K562 (cell line): ENCODE results near the gene DIAPH1. TPM values are rescaled to one million over a fixed set of nuclear protein-coding genes. Genes with fewer than 3 reads are reported as not detected.

ENCODE experiments used
- ARID1B ChIP-seq: fragments of 450-650 bp; IDR thresholded peaks from 2 replicates; pipeline ENCODE4 v1.6.1; 2016; ENCODE audit warnings: antibody characterized with exemption, mild to moderate bottlenecking, inconsistent platforms
- CBFB ChIP-seq: sonication (generic); formaldehyde crosslinking; IDR thresholded peaks from 2 replicates; pipeline ENCODE4 v1.4.0; 2020; ENCODE audit warnings: mild to moderate bottlenecking, missing genetic modification reagents
- CBX3 ChIP-seq, 2 experiments: IDR thresholded peaks; 1 replicate in 1 of 2; 2 replicates in 1 of 2; pipeline ENCODE4 v1.6.1; 2012; ENCODE audit warnings: inconsistent platforms in 2 of 2, low read length in 2 of 2, borderline replicate concordance in 1 of 2, control low read depth in 1 of 2
- DMBX1 ChIP-seq: fragments of 250-450 bp; sonication (Bioruptor Pico); IDR thresholded peaks from 2 replicates; pipeline ENCODE4 v1.8.0; 2022; ENCODE audit warnings: inconsistent platforms, mild to moderate bottlenecking, moderate library complexity, borderline replicate concordance
- DPF2 ChIP-seq: fragments of 450-650 bp; IDR thresholded peaks from 2 replicates; pipeline ENCODE4 v1.6.1; 2016
- ESRRA ChIP-seq: fragments of 450-650 bp; IDR thresholded peaks from 2 replicates; pipeline ENCODE4 v1.6.1; 2014; ENCODE audit warnings: low read depth, mild to moderate bottlenecking, moderate library complexity, borderline replicate concordance
- FOS ChIP-seq: IDR thresholded peaks from 3 replicates; pipeline ENCODE4 v1.6.1; 2011; ENCODE audit not compliant: insufficient read length; ENCODE audit errors: extremely low read depth
- JUNB ChIP-seq: fragments of 450-650 bp; formaldehyde crosslinking; conservative IDR thresholded peaks from 2 replicates; pipeline ENCODE4 v1.4.0; 2020; ENCODE audit warnings: mild to moderate bottlenecking
- LCOR ChIP-seq: sonication (generic); formaldehyde crosslinking; IDR thresholded peaks from 2 replicates; pipeline ENCODE4 v1.8.0; 2022; ENCODE audit warnings: mild to moderate bottlenecking, missing genetic modification reagents
- SMARCE1 ChIP-seq: fragments of 450-650 bp; IDR thresholded peaks from 2 replicates; pipeline ENCODE4 v1.7.1; 2016; ENCODE audit warnings: mild to moderate bottlenecking
- SRSF7 ChIP-seq: fragments of 200-400 bp; formaldehyde crosslinking; optimal IDR thresholded peaks from 2 replicates; pipeline ENCODE3; 2017; ENCODE audit warnings: mild to moderate bottlenecking, low read depth, low read length
- STAT5A ChIP-seq: IDR thresholded peaks from 2 replicates; pipeline ENCODE4 v1.6.1; 2012; ENCODE audit warnings: low read length, inconsistent platforms, borderline replicate concordance
- U2AF1 ChIP-seq: fragments of 200-400 bp; formaldehyde crosslinking; optimal IDR thresholded peaks from 2 replicates; pipeline ENCODE3; 2017; ENCODE audit warnings: mild to moderate bottlenecking, low read depth, low read length, moderate library complexity
- ZBTB7A ChIP-seq: IDR thresholded peaks from 2 replicates; pipeline ENCODE4 v1.6.1; 2011; ENCODE audit warnings: low read depth, mild to moderate bottlenecking, low read length, moderate library complexity, borderline replicate concordance; ENCODE audit not compliant: control insufficient read depth
- ZFPM2 ChIP-seq: fragments of 250-450 bp; sonication (Bioruptor Pico); IDR thresholded peaks from 2 replicates; pipeline ENCODE4 v1.5.1; 2022; ENCODE audit warnings: mild to moderate bottlenecking
- ZNF197 ChIP-seq: fragments of 200-800 bp; sonication (Bioruptor generic); IDR thresholded peaks from 2 replicates; pipeline ENCODE4 v1.6.1; 2016; ENCODE audit warnings: low read depth, missing genetic modification characterization, missing compliant biosample characterization
- polyA plus RNA-seq, 8 experiments: library from polyadenylated mRNA; depleted of rRNA in 4 of 8; stranded (reverse) in 5 of 8; unstranded in 3 of 8; fragments of >200 nt; fragmentation: Nextera tagmentation in 2 of 8; fragmentation: Illumina TruSeq in 1 of 8; extraction: Ambion mirVana in 2 of 8; extraction: Trizol in 1 of 8; gene quantifications; 2 replicates each; pipeline versions ENCODE4 v1.2.1 to v1.2.3, GENCODE V29; 2011 to 2014; ENCODE audit warnings: inconsistent platforms in 1 of 8, missing spikeins in 1 of 8
- total RNA-seq, 7 experiments: library from RNA; depleted of rRNA in 6 of 7; stranded (reverse); fragments of >200 nt in 6 of 7; fragmentation: Illumina TruSeq in 2 of 7; extraction: Trizol in 2 of 7; gene quantifications; 2 replicates each; pipeline versions ENCODE4 v1.2.1 to v1.2.3, GENCODE V29; 2011 to 2021; ENCODE audit warnings: low replicate concordance in 1 of 7
- TF ChIP-seq, protein P1 (sequence below): sonication (generic); formaldehyde crosslinking; IDR thresholded peaks from 2 replicates; pipeline ENCODE4 v1.4.0; 2020; ENCODE audit warnings: mild to moderate bottlenecking, missing genetic modification reagents
- TF ChIP-seq, protein P2 (sequence below): sonication (generic); formaldehyde crosslinking; IDR thresholded peaks from 2 replicates; pipeline ENCODE4 v1.8.1; 2023; ENCODE audit warnings: mild to moderate bottlenecking, missing genetic modification reagents, moderate library complexity
- TF ChIP-seq, protein P3 (sequence below), 2 experiments: fragments of 450-650 bp in 1 of 2; sonication (generic) in 1 of 2; formaldehyde crosslinking in 1 of 2; IDR thresholded peaks in 1 of 2; conservative IDR thresholded peaks in 1 of 2; 2 replicates each; pipeline versions ENCODE4 v1.6.1 to v1.8.1; 2016 to 2023; ENCODE audit warnings: mild to moderate bottlenecking in 2 of 2, moderate library complexity in 2 of 2, inconsistent platforms in 1 of 2, missing genetic modification reagents in 1 of 2
- TF ChIP-seq, protein P4 (sequence below): sonication (generic); formaldehyde crosslinking; IDR thresholded peaks from 2 replicates; pipeline ENCODE4 v1.8.1; 2022; ENCODE audit warnings: missing genetic modification reagents

Gene DIAPH1
- total and polyA plus RNA-seq, 9 of the 15 experiments (the other 6 are each of a cell fraction or from before 2014, with no cell fraction given): 60.8 to 328 (median 97.8) TPM

DNA sequence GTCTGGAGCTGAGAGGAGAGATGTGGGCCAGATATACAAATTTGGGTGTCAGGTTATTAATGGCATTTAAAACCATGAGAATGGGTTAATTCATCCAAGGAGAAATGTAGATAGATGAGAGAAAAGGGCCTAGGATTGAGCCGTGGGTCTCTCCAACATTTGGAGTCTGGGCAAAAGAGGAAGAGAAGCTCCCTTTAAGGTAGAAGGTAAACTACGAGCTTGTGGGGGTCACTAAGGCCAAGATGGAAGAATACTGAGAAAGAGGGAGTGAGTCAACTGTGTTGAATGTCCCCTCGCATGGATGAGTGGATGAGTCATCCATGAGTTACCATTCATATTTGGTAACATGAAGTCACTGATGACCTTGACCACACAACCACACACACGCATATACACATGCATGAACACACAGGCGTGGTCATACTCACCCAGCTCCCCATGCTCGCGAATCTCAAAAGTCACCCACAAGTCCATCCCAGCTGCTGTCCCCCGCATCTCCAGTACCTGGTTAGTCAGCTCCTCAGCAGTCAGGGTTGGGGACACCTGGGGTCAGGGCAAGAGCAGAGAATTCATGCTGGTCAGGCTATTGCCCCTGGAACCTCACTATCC is 39.2 kb upstream of the DIAPH1 start (continued):
- TF ChIP-seq, protein P1, sequence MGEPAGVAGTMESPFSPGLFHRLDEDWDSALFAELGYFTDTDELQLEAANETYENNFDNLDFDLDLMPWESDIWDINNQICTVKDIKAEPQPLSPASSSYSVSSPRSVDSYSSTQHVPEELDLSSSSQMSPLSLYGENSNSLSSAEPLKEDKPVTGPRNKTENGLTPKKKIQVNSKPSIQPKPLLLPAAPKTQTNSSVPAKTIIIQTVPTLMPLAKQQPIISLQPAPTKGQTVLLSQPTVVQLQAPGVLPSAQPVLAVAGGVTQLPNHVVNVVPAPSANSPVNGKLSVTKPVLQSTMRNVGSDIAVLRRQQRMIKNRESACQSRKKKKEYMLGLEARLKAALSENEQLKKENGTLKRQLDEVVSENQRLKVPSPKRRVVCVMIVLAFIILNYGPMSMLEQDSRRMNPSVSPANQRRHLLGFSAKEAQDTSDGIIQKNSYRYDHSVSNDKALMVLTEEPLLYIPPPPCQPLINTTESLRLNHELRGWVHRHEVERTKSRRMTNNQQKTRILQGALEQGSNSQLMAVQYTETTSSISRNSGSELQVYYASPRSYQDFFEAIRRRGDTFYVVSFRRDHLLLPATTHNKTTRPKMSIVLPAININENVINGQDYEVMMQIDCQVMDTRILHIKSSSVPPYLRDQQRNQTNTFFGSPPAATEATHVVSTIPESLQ (CRISPR knock-in tag): no peak
- TF ChIP-seq DMBX1 (CRISPR knock-in tag): no peak
- peak; percentile 75 for TF ChIP-seq ESRRA
- TF ChIP-seq DPF2: peak; percentile 69
- peak; percentile 69 for TF ChIP-seq ARID1B
- TF ChIP-seq, protein P2, sequence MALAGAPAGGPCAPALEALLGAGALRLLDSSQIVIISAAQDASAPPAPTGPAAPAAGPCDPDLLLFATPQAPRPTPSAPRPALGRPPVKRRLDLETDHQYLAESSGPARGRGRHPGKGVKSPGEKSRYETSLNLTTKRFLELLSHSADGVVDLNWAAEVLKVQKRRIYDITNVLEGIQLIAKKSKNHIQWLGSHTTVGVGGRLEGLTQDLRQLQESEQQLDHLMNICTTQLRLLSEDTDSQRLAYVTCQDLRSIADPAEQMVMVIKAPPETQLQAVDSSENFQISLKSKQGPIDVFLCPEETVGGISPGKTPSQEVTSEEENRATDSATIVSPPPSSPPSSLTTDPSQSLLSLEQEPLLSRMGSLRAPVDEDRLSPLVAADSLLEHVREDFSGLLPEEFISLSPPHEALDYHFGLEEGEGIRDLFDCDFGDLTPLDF (CRISPR knock-in tag): no peak
- TF ChIP-seq ZNF197 (CRISPR knock-in tag): no peak
- no peak for TF ChIP-seq ZBTB7A
- TF ChIP-seq, protein P3, sequence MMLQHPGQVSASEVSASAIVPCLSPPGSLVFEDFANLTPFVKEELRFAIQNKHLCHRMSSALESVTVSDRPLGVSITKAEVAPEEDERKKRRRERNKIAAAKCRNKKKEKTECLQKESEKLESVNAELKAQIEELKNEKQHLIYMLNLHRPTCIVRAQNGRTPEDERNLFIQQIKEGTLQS (IDR thresholded peaks at IDR 0.05): peak; percentile 98
- TF ChIP-seq, protein P3 (CRISPR knock-in tag; conservative IDR thresholded peaks at IDR 0.05): peak; percentile 78; the same call in 1 of the 2 replicates
- TF ChIP-seq LCOR (CRISPR knock-in tag): 0 out of 2 replicates have a peak, but pooled peaks have one; percentile 32
- no peak for TF ChIP-seq ZFPM2 (CRISPR knock-in tag)
- peak; percentile 62 for TF ChIP-seq FOS
- TF ChIP-seq STAT5A: peak; percentile 39; the same call in 1 of the 2 replicates
- no peak for TF ChIP-seq CBFB (CRISPR knock-in tag)
- TF ChIP-seq CBX3 (IDR thresholded peaks at IDR 0.05; ENCODE audit: borderline replicate concordance in 1 of 2, low read length in 2 of 2): peak in 1 of 2 experiments; percentile 19; a peak in 1 of 3 replicates
- no peak for TF ChIP-seq SRSF7
- TF ChIP-seq, protein P4, sequence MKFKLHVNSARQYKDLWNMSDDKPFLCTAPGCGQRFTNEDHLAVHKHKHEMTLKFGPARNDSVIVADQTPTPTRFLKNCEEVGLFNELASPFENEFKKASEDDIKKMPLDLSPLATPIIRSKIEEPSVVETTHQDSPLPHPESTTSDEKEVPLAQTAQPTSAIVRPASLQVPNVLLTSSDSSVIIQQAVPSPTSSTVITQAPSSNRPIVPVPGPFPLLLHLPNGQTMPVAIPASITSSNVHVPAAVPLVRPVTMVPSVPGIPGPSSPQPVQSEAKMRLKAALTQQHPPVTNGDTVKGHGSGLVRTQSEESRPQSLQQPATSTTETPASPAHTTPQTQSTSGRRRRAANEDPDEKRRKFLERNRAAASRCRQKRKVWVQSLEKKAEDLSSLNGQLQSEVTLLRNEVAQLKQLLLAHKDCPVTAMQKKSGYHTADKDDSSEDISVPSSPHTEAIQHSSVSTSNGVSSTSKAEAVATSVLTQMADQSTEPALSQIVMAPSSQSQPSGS (CRISPR knock-in tag): peak; percentile 80; the same call in 1 of the 2 replicates
- TF ChIP-seq JUNB (CRISPR knock-in tag): peak; percentile 69; the same call in 1 of the 2 replicates
- peak; percentile 74; the same call in 1 of the 2 replicates for TF ChIP-seq SMARCE1
- no peak for TF ChIP-seq U2AF1
